Measurements from ENCODE around the gene ERC1.

The ERC1 gene

DNA sequence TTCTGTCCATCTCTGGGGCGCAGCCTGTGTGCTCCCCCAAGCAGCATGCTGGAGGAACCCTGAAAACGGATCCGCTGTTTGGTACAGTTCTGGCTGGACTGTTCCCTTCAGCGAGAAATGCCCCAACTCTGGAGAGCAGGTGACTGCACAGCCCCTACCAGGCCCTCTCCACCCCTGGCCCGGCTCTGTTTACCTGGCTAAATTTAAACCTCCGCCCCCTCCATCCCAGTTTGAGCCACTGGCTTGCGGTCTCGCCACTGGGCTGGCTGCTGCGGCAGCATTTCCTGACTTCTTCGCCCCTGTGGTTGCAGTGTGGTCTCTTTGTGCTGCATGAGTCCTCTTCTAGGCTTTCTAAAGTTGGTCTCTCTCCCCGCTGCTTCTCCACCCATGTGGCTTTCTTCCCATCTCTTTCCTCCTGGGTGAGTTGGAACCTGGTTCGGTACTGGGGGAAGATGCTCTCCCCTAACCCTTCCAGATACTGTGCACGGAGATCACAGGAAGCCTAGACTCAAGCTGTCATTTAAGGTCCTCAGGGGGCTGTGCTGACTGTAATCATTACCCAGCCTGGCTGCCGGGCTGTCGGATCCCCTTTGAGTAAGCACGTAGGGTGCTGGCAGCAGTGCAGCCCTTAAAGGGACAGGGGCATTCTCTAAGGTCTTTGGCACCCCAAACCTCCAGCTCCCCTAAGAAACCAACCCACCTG is 542.7 kb downstream of the ERC1 start:
- peak overlapping the region; percentile 31 for H3K4me3 ChIP-seq (ENCODE audit: low read depth, low read length)
- TF ChIP-seq, protein P1, sequence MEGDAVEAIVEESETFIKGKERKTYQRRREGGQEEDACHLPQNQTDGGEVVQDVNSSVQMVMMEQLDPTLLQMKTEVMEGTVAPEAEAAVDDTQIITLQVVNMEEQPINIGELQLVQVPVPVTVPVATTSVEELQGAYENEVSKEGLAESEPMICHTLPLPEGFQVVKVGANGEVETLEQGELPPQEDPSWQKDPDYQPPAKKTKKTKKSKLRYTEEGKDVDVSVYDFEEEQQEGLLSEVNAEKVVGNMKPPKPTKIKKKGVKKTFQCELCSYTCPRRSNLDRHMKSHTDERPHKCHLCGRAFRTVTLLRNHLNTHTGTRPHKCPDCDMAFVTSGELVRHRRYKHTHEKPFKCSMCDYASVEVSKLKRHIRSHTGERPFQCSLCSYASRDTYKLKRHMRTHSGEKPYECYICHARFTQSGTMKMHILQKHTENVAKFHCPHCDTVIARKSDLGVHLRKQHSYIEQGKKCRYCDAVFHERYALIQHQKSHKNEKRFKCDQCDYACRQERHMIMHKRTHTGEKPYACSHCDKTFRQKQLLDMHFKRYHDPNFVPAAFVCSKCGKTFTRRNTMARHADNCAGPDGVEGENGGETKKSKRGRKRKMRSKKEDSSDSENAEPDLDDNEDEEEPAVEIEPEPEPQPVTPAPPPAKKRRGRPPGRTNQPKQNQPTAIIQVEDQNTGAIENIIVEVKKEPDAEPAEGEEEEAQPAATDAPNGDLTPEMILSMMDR (IDR thresholded peaks at IDR 0.05; ENCODE audit: borderline replicate concordance, insufficient read depth, low read depth, low read length): no peak

DNA sequence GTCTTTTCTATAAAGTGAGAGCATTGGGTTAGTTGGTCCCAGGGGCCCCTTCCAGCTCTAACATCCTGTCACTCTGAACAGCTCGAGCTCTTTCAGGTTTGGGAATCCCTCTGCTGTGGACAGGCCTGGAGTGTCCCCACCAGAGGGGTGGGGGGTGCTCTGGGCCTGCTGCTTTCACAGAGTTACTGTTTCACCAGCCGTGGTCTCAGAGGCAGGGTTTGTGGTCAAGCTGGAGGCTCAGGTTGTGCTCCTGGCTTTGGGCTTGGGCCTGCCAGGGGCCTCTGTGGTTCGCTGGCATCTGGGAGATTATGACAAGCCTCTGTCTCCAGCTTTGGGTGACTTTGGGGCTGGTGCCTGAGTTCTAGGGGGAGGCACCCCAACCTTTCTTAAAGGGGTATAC is 543.7 kb downstream of the ERC1 start:
- TF ChIP-seq, protein P1 (IDR thresholded peaks at IDR 0.05; ENCODE audit: borderline replicate concordance, insufficient read depth, low read depth, low read length): no peak
- peak overlapping the region; percentile 6 for H3K4me3 ChIP-seq (ENCODE audit: low read depth, low read length)

DNA sequence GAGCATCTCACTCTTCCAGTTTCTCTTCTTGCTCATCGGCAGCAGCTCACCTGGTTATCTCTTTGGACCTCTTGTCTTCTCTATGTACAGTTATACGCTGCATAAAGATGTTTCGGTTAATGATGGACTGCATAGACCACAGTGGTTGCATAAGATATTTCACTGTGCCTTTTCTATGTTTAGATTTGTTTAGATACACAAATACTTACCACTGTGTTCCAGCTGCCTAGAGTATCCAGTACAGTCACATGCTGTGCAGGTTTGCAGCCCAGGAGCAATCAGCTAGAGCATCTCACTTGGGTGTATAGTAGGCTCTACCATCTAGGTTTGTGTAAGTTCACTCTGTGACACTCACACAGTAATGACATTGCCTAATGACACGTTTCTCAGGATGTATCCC is 545.8 kb downstream of the ERC1 start:
- TF ChIP-seq, protein P1 (IDR thresholded peaks at IDR 0.05; ENCODE audit: borderline replicate concordance, insufficient read depth, low read depth, low read length): no peak
- H3K4me3 ChIP-seq (ENCODE audit: low read depth, low read length): no peak overlapping the region

DNA sequence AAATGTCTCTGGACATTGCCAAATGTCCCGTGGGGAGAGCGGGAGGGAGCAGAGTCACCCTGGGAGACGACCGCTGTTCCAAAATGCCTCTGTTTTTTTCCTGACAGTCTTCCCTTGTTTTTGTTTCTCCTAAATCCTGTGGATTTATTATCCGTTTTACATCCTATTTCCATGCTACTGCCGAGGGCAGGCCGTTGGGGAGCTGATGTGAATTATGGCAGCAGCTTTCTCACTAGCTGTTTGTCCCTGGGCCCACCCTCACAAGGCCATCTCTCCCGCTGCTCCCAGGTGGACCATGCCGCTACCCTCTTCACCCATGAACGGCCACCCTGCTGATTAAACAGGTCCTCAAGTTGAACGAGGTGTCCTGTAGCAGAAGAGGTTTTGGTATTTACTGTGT is 548.1 kb downstream of the ERC1 start:
- TF ChIP-seq, protein P1 (IDR thresholded peaks at IDR 0.05; ENCODE audit: borderline replicate concordance, insufficient read depth, low read depth, low read length): no peak
- H3K4me3 ChIP-seq (ENCODE audit: low read depth, low read length): no peak overlapping the region

DNA sequence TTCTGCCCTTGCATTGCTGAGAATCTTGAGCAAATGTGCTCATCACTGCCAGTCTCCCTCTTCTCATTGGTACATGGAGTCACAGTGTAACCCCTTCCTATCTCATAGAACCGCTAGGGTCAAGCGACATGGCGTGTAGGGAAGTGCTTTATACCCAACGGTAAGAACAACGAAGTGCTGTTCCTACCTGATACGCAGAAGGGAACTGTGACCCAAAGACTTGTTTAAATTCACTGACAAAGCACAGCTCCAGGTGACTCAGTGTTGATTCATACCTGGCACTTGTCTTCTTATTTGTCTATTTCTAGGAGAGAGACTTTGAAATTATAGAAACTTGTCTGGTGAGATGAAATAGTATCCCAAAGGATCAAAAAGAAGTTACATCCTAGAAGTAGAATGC is 549.7 kb downstream of the ERC1 start:
- H3K4me3 ChIP-seq (ENCODE audit: low read depth, low read length): no peak overlapping the region
- TF ChIP-seq, protein P1 (IDR thresholded peaks at IDR 0.05; ENCODE audit: borderline replicate concordance, insufficient read depth, low read depth, low read length): no peak

DNA sequence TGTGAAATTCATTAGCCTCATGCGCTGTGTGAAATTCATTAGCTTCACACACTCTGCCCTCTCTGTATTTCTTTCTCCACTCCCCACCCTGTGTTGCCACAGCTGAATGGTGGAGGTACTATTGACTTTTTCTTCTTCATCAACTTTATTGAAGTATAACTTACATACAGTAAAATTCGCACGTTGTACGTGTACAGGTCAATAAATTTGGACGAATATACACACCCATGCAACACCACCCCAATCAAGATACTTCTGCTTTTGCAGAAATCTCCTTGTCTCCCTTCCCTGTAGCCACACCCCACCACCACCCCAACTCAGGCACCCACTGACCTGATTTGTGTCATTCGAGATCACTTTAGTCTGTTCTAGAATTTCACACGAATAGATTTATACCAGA is 551.6 kb downstream of the ERC1 start:
- TF ChIP-seq, protein P1 (IDR thresholded peaks at IDR 0.05; ENCODE audit: borderline replicate concordance, insufficient read depth, low read depth, low read length): no peak
- no peak overlapping the region for H3K4me3 ChIP-seq (ENCODE audit: low read depth, low read length)

DNA sequence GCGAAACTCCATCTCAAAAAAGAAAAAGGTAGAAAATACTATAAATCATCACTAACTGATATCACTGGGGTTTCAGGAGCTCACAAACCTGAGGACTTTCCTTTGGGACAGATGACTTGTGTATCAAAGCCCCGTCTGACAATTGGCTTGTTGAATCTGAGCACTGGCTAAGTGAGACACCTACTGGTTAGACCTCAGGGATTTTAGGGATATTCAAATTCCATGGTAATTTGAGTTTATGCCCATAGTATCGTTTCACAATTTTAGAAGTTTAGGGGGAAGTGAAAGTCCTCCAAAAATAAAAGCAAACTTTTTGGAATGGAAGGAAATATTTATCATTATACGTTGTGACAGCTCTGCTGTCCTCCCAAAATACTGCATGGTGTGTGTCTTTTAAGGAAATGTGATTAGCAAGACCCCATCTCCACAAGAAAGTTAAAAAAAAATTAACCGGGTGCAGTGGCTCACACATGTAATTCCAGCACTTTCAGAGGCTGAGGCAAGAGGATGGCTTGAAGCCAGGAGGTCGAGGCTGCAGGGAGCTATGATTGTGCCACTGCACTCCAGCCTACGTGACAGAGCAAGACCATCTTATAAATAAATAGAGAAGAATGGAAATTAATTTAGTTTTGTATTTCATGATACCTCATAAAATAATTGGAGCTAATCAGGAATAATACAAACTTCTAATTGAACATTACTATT is 554.1 kb downstream of the ERC1 start:
- TF ChIP-seq, protein P1 (IDR thresholded peaks at IDR 0.05; ENCODE audit: borderline replicate concordance, insufficient read depth, low read depth, low read length): no peak
- H3K4me3 ChIP-seq (ENCODE audit: low read depth, low read length): no peak overlapping the region

Data from GM12875 (cell line).